Panc1 (cell line): ENCODE measurements around the gene ZSCAN22. TPM values are rescaled to one million over a fixed set of nuclear protein-coding genes. Genes with fewer than 3 reads are reported as not detected.

Source experiments
- ATAC-seq: fragments of 200-7000 bp; cut with Tn5 transposase; 2 replicates; pipeline ENCODE4 v1.9.1; 2020; ENCODE audit warnings: mild to moderate bottlenecking, moderate library complexity
- BruUV-seq: library from RNA; stranded (reverse); fragments of 400-500 nt; replicated peaks from 2 replicates; lab custom pipeline; 2021; lab: Mats Ljungman, UMichigan
- CTCF ChIA-PET: fragments of 300-600 bp; sonication (Branson Sonifier 250); formaldehyde crosslinking; loops from one replicate; lab custom pipeline; 2022; ENCODE audit warnings: antibody characterized with exemption; lab: Charles Lee
- POLR2A ChIA-PET: fragments of 300-600 bp; sonication (Branson Sonifier 250); formaldehyde crosslinking; loops from one replicate; lab custom pipeline; 2022; ENCODE audit warnings: antibody characterized with exemption; lab: Charles Lee
- DNase-seq: peaks from one replicate; pipeline ENCODE4 v3.0.0-alpha.2; 2010; ENCODE audit warnings: low read depth, low spot score
- H3K27ac ChIP-seq: 2 replicates; pipeline ENCODE4 v1.5.1; 2011; ENCODE audit warnings: mild to moderate bottlenecking, low read length, inconsistent platforms
- H3K27me3 ChIP-seq: fragments of 200-500 bp; sonication (Bioruptor generic); 2 replicates; pipeline ENCODE4 v1.6.0; 2014; ENCODE audit warnings: low read length, inconsistent platforms; ENCODE audit not compliant: control insufficient read depth, insufficient read depth
- H3K36me3 ChIP-seq: fragments of 200-500 bp; sonication (Bioruptor generic); 2 replicates; pipeline ENCODE4 v1.5.1; 2014; ENCODE audit warnings: inconsistent platforms, mild to moderate bottlenecking, low read length, moderate library complexity; ENCODE audit not compliant: control insufficient read depth, insufficient read depth
- H3K4me1 ChIP-seq: 2 replicates; pipeline ENCODE4 v1.5.1; 2011; ENCODE audit warnings: inconsistent platforms, mild to moderate bottlenecking, low read length, moderate library complexity; ENCODE audit not compliant: control insufficient read depth, insufficient read depth
- H3K4me3 ChIP-seq, 2 experiments: 2 replicates each; pipeline ENCODE4 v1.5.1; 2011 to 2012; ENCODE audit warnings: low read depth in 2 of 2, low read length in 2 of 2, mild to moderate bottlenecking in 2 of 2, inconsistent platforms in 1 of 2, moderate library complexity in 1 of 2
- H3K9me3 ChIP-seq: fragments of 200-500 bp; sonication (Bioruptor generic); 2 replicates; pipeline ENCODE4 v1.5.1; 2014; ENCODE audit warnings: low read depth, mild to moderate bottlenecking, inconsistent platforms, low read length, moderate library complexity; ENCODE audit not compliant: control insufficient read depth, insufficient read depth
- POLR2AphosphoS5 ChIP-seq: IDR thresholded peaks from 2 replicates; pipeline ENCODE4 v1.6.1; 2012; ENCODE audit warnings: mild to moderate bottlenecking, low read depth, low read length, moderate library complexity
- REST ChIP-seq, 2 experiments: IDR thresholded peaks; 2 replicates each; pipeline ENCODE4 v1.6.1; 2011 to 2012; ENCODE audit warnings: low read depth in 2 of 2, control low read depth in 1 of 2, low read length in 1 of 2, mild to moderate bottlenecking in 1 of 2, moderate library complexity in 1 of 2; ENCODE audit not compliant: insufficient read depth in 1 of 2
- SIN3A ChIP-seq: IDR thresholded peaks from 2 replicates; pipeline ENCODE4 v1.6.1; 2012; ENCODE audit warnings: low read depth, mild to moderate bottlenecking, low read length, moderate library complexity, borderline replicate concordance; ENCODE audit not compliant: insufficient read depth
- TCF7L2 ChIP-seq: IDR thresholded peaks from 2 replicates; pipeline ENCODE4 v1.6.1; 2011; ENCODE audit warnings: mild to moderate bottlenecking, low read depth, low read length, inconsistent platforms
- in situ Hi-C: cut with HindIII; loops from 2 replicates; pipeline ENCODE4 v1.10.0; 2016; ENCODE audit warnings: low sequenced_read_pairs, low pct_unique_long_range_greater_than_20kb
- intact Hi-C: fragments of 100-400 bp; cut with micrococcal nuclease; formaldehyde crosslinking; loops from one replicate; pipeline ENCODE4 v1.10.0; 2022; ENCODE audit not compliant: unreplicated experiment
- total RNA-seq: library from RNA; stranded (reverse); gene quantifications from one replicate; pipeline ENCODE4 v1.2.1, GENCODE V29; 2021; ENCODE audit not compliant: unreplicated experiment
- TF ChIP-seq, protein P1 (sequence below): fragments of 450-650 bp; IDR thresholded peaks from 2 replicates; pipeline ENCODE4 v1.5.1; 2017; ENCODE audit warnings: mild to moderate bottlenecking

Gene ZSCAN22
- total RNA-seq, 1 experiment from 2014 or later, result 6.6 TPM

DNA sequence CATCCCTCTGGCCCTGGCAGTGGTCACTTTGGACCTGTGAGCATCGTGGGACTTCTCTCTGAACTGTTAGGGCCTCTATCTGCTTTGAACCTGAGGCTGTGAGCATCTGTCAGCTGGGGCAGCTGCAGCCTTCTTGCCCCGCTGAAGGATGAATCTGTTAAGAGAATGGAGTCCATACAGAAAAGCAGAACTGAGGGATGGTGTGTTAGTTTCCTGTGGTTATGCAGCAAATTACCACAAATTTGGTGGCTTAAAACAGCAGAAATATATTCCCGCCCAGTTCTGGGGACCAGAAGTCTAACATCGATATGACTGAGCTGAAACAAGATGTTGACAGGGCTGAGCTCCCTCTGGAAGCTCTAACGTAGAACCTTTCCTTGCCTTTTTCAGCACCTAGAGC lies 37.4 kb downstream of the ZSCAN22 start:
- in situ Hi-C loops, result no loop called here
- no peak for TF ChIP-seq TCF7L2
- no peak for TF ChIP-seq POLR2AphosphoS5
- TF ChIP-seq SIN3A, result no peak
- TF ChIP-seq, protein P1, sequence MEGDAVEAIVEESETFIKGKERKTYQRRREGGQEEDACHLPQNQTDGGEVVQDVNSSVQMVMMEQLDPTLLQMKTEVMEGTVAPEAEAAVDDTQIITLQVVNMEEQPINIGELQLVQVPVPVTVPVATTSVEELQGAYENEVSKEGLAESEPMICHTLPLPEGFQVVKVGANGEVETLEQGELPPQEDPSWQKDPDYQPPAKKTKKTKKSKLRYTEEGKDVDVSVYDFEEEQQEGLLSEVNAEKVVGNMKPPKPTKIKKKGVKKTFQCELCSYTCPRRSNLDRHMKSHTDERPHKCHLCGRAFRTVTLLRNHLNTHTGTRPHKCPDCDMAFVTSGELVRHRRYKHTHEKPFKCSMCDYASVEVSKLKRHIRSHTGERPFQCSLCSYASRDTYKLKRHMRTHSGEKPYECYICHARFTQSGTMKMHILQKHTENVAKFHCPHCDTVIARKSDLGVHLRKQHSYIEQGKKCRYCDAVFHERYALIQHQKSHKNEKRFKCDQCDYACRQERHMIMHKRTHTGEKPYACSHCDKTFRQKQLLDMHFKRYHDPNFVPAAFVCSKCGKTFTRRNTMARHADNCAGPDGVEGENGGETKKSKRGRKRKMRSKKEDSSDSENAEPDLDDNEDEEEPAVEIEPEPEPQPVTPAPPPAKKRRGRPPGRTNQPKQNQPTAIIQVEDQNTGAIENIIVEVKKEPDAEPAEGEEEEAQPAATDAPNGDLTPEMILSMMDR, result no peak
- no peak for TF ChIP-seq REST (IDR thresholded peaks at IDR 0.05; ENCODE audit: insufficient read depth in 1 of 2, low read depth in 2 of 2, low read length in 1 of 2)

GRCh38 chr19:58366585-58367430 lies 40.0 kb downstream of the ZSCAN22 start:
- Histone ChIP-seq H3K27ac (no peak overlapping the region), H3K4me1 (peaks cover under 1% of the 10 kb centered on the region; the same call in 1 of the 2 replicates), H3K9me3 (no peaks in the 10 kb centered on the region), H3K36me3 (no peaks in the 10 kb centered on the region), H3K27me3 (no peaks in the 10 kb centered on the region), H3K4me3 (no peak overlapping the region)
- POLR2A ChIA-PET, result no interaction called here
- no peak for DNase-seq
- intact Hi-C loops, result no loop called here
- CTCF ChIA-PET, result no interaction called here
- ATAC-seq, result no peak
- BruUV-seq, result no TSS peak
- TF ChIP-seq, protein P1, result no peak
- TF ChIP-seq POLR2AphosphoS5 (no peak), REST (IDR thresholded peaks at IDR 0.05; ENCODE audit: insufficient read depth in 1 of 2, low read depth in 2 of 2, low read length in 1 of 2) (no peak), SIN3A (no peak), TCF7L2 (no peak)
- in situ Hi-C loops, result no loop called here

More for the DNA sequence above, 37.4 kb downstream of the ZSCAN22 start:
- BruUV-seq, result no TSS peak
- no peak for ATAC-seq
- ChIA-PET CTCF (interaction anchor here (0.6 kb wide), 1 partner anchor 46 kb away, joined by 7 read pairs; no protein-coding TSS in a partner anchor), POLR2A (interaction anchor here (0.6 to 3.0 kb wide), 7 partner anchors 17 to 362 kb away, joined by 3 to 16 read pairs (median 4); no protein-coding TSS in a partner anchor)
- H3K9me3 ChIP-seq, result no peaks in the 10 kb centered on the region
- no peaks in the 10 kb centered on the region for H3K27me3 ChIP-seq
- H3K4me1 ChIP-seq, result peaks cover 6% of the 10 kb centered on the region; the same call in 1 of the 2 replicates
- intact Hi-C loops, result no loop called here
- no peak for DNase-seq
- no peak overlapping the region for H3K4me3 ChIP-seq
- no peaks in the 10 kb centered on the region for H3K36me3 ChIP-seq
- H3K27ac ChIP-seq, result no peak overlapping the region
